H1 (cell line): ENCODE results near the gene NECAB3. TPM values are rescaled to one million over a fixed set of nuclear protein-coding genes. Genes with fewer than 3 reads are reported as not detected.

Source experiments
- SIRT6 ChIP-seq: IDR thresholded peaks from one replicate; pipeline ENCODE4 v1.7.1; 2012; ENCODE audit warnings: low read length, inconsistent platforms
- polyA plus RNA-seq, 7 experiments: library from polyadenylated mRNA; depleted of rRNA in 3 of 7; stranded (reverse) in 5 of 7; unstranded in 2 of 7; fragments of >200 nt in 5 of 7; fragments of 200-250 nt in 2 of 7; gene quantifications; 1 replicate in 5 of 7; 2 replicates in 1 of 7; 4 replicates in 1 of 7; pipeline versions ENCODE4 v1.2.1 to v1.2.3, GENCODE V29; 2011 to 2013; ENCODE audit warnings: missing spikeins in 2 of 7, mixed read lengths in 2 of 7
- total RNA-seq: library from RNA; stranded (reverse); fragmentation: NEBNext Ultra II Directional; extraction: Animal tissue kit (Norgen Biotek cat#: 25700); gene quantifications from 2 replicates; pipeline ENCODE4 v1.2.1, GENCODE V29; 2021
- TF ChIP-seq, protein P1 (sequence below): IDR thresholded peaks from 2 replicates; pipeline ENCODE4 v1.6.1; 2011; ENCODE audit warnings: low read depth, mild to moderate bottlenecking, low read length; ENCODE audit not compliant: insufficient read depth

The NECAB3 gene
- total and polyA plus RNA-seq, 2 of the 8 experiments (the other 6 are each of a cell fraction or from before 2014, with no cell fraction given), result 20.5 to 46.2 TPM

DNA sequence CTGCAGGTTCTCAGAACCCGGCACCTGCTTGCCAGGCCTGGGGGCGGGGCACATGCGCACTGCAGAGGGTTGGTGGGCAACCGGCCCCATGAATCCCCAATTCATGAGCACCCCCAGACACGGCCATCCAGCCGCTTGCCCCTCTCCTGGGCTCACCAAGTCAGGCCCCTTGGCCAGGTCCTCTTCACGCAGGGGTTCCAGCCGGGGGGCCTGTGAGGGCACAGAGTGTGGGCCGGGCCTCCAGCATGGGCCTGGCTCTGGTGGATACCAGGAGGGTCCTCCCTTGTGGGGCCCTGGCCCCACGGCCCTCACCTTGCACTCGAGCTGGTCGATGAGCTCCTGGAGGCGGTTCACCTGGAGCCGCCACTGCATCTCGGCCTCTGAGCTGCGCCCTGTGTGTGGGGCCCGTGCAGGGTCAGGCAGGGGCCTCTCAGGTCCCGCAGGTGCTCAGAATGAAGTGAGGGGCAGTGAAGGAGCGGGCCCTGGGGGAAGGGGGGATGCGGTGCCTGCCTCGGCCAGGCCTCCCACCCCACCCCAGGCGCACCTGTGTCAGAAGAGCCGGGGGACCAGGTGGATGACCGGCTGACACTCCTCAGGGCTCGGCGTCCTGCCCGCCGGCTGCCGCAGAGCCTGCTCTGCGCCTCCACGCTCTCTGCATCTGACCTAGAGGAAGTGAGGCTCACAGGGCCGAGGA lies 14.7 kb downstream of the NECAB3 start (continued):
- TF ChIP-seq, protein P1, sequence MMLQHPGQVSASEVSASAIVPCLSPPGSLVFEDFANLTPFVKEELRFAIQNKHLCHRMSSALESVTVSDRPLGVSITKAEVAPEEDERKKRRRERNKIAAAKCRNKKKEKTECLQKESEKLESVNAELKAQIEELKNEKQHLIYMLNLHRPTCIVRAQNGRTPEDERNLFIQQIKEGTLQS, result no peak
- no peak for TF ChIP-seq SIRT6
